ENCODE measurements around the gene SERPINA4.
"Not testable (repeated sequence)": the region's sequence is repeated elsewhere in the genome, so short reads cannot be mapped to it uniquely, and the experiment has no call there.

SERPINA4 gene

GRCh38 chr14:94569381-94570001 lies 8.2 kb downstream of the SERPINA4 start:
- no peak for DNase-seq (ENCODE audit: low spot score)

DNA sequence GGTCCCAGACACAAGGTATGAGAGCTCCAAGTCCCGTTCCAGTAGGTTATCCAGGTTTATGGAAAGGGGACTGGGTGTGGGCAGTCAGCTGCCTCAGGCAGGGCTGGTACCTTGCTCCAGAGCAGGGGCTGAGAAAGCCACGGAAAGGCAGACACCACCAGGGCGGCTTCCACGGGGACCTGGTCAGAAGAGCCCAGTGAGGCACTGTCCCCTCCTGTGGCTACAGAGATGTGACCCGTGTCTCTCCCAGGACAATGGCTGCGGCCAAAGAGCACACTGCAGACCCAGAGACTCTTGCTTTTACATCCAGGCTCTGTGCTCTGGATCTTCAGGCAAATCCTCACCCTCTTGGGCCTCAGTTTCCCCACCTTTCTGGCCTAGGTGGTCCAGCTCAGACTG lies 8.8 kb downstream of the SERPINA4 start:
- no peak for DNase-seq (ENCODE audit: low spot score)

DNA sequence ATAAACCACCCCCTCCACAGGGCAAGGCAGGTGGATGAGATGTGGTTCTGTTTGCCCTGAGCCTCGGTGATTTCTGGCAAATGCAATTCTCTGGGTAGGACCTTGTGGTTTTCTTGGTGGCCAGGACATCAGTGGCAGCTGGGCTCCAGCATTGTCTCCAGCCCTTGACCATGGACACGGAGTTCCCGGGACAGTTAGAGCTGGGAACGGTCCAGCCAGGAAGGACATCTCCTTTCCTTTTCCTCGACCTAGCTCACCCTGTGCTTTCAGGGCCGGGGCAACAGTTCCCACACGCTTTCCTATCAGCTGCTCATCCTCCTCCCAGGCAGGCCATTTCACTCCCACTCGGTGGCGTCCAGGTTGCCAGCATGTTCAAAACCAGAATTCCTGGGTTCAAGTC lies 9.2 kb downstream of the SERPINA4 start:
- no peak for DNase-seq (ENCODE audit: low spot score)

- DNase-seq (ENCODE audit: low spot score): no peak
Measured at GRCh38 chr14:94571395-94571794, 10.2 kb downstream of the SERPINA4 start.

- DNase-seq (ENCODE audit: low spot score): no peak
Measured at GRCh38 chr14:94571950-94572349, 10.7 kb downstream of the SERPINA4 start.

GRCh38 chr14:94572637-94573303 lies 11.5 kb downstream of the SERPINA4 start:
- no peak for DNase-seq (ENCODE audit: low spot score)

- no peak for DNase-seq (ENCODE audit: low spot score)
Measured at GRCh38 chr14:94573475-94574277, 12.4 kb downstream of the SERPINA4 start.

GRCh38 chr14:94574336-94574735 lies 13.1 kb downstream of the SERPINA4 start:
- no peak for DNase-seq (ENCODE audit: low spot score)

DNA sequence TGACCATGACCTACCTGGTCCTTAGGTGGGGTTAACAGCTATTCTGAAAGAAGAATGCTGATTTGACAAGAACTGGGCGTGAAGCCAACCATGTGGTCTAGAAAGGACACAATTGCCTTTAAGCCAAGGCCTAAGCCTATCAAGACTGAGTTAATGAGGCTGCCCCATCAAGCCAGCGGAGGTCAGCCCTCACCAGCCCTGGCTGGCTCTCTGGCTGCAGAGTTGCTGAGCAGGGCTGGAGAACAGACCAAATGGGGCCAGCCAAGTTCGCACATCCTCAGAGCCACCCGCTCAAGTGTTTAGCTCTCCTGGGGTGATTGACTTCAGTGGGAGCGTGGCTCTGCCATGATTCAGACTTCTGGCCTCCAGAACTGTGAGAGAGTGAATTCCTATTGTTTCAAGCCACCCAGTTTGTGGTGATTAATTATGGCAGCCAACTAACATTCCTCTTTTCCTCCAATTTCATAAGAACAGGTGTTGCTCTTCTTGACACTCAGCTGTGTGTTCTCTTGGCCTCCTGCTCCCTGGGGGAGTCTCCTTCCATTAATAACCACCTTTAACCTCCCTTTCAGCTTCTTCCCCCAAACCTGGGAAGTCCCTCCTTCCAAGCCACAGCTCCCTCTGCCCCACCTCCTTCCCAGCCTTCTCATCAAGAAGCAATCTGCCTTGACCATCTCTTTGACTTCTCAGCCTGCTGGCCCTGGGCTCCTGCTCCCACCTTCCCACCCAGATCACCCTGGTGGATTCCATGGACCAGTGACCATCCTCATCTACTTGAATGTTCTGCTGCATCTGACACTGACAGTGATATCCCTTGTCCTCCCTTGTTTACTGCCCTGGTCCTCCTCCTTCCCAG lies 14.7 kb downstream of the SERPINA4 start:
- DNase-seq (ENCODE audit: low spot score): no peak

DNA sequence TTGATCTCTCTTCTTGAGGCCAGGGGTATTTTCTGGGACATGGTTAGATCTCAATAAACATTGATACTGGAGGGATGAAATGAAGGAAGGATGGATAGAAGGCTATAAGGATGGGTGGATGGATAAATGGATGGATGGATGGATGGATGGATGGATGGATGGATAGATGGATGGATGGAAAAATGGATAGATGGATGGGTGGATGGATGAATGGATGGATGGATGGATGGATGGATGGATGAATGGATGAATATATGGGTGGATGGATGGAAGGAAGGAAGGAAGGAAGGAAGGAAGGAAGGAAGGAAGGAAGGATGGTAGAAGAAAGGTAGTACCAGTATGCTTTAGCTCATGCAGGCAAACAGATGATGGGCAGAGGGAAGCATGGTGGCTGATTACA lies 16.2 kb downstream of the SERPINA4 start:
- DNase-seq (ENCODE audit: low spot score): not testable (repeated sequence)

- no peak for DNase-seq (ENCODE audit: low spot score)
Measured at GRCh38 chr14:94578712-94579111, 17.5 kb downstream of the SERPINA4 start.

DNA sequence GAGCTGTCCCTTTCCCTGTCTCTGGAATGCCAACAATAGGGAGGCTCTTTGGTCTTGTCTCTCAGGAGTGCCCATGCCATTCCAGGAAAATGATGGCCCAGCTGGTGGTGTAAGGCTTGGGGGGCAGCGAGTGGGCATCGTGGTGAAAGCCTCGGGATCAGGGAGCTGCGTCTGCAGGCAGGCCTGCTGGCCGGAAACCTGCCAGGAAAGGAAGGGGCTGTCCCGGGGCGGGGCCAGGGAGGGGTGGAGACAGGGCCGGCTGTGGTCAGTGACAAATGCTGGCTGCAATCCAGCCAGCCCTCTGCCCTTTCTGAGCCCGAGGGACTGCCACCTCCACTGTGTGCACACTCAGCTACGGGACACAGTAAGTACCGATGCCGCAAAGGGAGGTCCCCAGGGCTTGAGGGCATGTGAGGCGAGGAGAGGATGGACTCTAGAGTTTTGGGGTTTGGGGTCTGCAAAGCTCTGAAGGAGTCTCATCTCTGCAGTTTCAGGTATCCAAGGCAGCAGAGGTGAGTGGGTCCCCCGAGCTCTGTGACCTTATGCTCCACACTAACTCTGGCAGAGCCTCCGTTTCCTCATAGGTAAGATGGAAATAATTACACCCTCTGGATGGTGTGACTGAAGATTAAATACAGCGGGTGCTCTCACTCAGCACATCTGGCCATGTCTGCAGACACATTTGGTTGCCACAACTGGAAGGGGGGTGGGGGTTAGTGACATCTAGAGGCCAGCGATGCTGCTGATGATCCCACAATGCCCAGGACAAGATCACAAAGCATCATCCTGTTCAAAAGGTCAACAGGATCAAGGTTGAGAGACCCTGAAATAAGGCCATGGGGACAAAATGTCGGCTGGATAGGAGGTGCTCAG lies 20.1 kb downstream of the SERPINA4 start, which contains the start of gene SERPINA5:
Gene SERPINA5 (plus strand): TSS at position 300 of the 873 bp plus-strand sequence. CDS start 5,937 bp downstream, outside the sequence.
- no peak for DNase-seq (ENCODE audit: low spot score)

GRCh38 chr14:94582199-94582750 lies 21.0 kb downstream of the SERPINA4 start:
- DNase-seq (ENCODE audit: low spot score): no peak

DNA sequence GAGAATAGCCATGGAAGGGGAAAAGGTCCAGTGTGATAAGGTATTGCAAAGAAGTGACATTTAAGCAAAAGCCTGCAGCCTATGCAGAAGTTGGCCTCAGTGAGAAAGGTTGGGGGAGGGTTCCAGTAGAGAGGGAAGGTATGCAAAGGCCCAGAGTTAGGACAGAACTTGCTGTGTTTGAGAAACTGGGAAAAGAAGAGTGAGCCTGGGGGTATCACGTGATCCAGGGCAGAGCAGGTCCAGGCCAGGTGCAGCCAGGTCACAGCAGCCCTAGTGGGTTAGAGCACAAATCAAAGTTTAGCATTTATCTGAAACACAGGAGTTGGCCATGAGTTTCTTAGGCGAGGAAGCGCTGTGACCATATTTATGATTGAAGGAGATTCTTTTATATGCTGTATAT lies 21.6 kb downstream of the SERPINA4 start:
- no peak for DNase-seq (ENCODE audit: low spot score)

DNA sequence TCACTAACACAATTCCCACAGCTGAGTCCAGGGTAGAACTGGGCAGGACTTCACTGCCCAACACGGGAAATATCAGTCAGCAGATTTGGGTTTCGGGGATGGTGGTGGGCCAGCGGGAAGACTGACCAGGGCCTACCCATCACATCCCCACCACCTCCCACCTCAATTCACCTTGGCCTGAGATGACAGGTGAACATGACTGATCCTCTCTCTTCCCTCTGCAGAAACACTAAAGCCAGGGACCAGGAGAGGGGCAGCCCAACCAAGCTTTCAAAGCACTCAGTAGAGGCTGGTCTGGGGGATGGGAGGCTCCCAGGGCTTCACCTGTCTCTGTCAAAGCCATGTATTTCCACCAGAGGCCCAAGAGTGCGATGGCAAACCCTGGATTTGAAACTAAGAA lies 22.3 kb downstream of the SERPINA4 start:
- DNase-seq (ENCODE audit: low spot score): no peak

DNA sequence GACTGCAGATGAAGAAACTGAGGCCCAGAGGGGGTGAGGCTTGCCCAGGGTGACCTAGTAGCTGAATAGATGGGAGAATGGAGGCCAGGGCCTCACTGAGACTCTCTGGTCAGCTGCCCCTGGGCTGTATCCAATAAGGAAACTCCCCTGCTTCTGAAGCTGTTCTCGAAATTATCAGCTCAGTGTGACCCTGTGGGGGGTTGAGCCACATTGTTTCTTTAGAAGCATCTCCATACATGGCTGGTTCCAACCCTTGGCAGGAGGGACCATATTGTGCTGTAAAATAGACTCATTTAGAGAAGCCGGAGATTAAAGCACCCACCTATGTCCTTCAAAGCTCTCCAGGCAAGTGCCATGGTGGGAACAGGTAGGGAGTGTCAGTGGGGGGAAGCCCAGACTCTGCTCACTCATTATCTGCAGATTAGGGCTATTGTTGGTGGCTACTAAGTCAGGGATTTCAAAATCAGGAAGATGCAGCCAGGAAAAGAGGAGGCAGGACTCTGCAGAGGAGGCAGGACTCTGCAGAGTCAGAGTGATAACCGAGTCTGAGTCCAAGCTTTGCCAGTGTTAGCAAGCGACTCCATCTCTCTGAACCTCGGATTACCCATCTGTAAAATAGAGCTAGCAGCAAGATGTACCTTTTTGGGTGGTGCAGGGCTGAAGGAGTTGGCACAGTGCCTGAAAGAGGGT lies 23.5 kb downstream of the SERPINA4 start:
- DNase-seq (ENCODE audit: low spot score): no peak

DNA sequence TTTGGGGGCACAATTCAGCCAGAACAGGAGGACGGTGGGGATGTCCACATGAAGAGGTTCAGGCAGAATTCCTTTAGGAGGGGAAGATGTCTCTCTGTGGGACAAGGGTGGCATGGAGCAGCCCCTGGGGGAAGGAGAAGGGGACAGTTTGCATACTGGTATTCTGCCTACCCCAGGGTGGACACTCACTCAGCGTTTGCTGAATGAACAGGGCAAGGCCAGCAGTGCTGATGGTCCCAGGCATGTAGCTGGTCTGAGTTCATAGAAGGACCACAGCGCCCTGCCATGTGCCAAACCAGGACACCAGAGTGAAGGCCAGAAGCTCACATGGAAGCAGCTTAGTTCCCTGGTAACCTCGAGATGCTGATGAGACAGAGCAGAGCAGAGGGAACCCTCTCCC lies 25.4 kb downstream of the SERPINA4 start:
- DNase-seq (ENCODE audit: low spot score): no peak

DNA sequence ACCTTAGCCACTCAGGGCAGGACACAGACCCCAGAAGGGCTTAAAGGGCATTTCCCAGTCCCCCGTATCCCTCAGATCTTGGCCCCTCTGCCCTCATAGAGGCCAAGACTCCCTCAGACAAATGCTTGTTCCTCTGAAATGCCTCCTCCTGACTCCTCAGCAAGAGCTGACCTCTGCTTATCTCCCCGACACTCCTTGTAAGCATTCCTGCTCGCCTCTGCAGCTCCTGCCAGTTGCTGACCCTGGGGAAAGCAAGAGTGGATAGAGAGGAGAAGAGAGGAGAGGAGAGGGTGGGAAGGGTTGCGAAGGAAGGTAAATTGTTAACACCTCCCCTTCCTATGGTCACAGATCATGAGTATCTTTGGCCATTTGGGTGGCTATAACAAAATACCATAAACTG lies 27.1 kb downstream of the SERPINA4 start:
- DNase-seq (ENCODE audit: low spot score): no peak

- no peak for DNase-seq (ENCODE audit: low spot score)
Measured at GRCh38 chr14:94591073-94591472, 29.8 kb downstream of the SERPINA4 start.

DNA sequence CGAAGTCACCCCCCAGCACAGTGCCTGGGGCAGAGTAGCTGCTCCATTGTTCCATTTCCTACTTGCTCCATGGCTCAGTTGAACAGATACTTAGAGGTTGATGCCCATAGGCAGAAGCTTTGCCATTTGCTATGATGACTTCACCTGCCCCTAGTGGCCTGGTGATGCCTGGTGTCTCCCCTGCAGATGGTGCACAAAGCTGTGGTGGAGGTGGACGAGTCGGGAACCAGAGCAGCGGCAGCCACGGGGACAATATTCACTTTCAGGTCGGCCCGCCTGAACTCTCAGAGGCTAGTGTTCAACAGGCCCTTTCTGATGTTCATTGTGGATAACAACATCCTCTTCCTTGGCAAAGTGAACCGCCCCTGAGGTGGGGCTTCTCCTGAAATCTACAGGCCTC lies 30.6 kb downstream of the SERPINA4 start:
- no peak for DNase-seq (ENCODE audit: low spot score)

Measured in hematopoietic multipotent progenitor cell treated with erythropoietin and hydrocortisone succinate and interleukin-3 and kit ligand, for 15 days (in vitro differentiated cells).